HG03196 (cell line): ENCODE data around the gene PCDHB10.
"Not testable (repeated sequence)": the region's sequence is repeated elsewhere in the genome, so short reads cannot be mapped to it uniquely, and the experiment has no call there.

Experiments used
- ATAC-seq: cut with Tn5 transposase; IDR thresholded peaks from one replicate; pipeline ENCODE4 v1.9.1; 2021; ENCODE audit not compliant: unreplicated experiment

PCDHB10 gene

DNA sequence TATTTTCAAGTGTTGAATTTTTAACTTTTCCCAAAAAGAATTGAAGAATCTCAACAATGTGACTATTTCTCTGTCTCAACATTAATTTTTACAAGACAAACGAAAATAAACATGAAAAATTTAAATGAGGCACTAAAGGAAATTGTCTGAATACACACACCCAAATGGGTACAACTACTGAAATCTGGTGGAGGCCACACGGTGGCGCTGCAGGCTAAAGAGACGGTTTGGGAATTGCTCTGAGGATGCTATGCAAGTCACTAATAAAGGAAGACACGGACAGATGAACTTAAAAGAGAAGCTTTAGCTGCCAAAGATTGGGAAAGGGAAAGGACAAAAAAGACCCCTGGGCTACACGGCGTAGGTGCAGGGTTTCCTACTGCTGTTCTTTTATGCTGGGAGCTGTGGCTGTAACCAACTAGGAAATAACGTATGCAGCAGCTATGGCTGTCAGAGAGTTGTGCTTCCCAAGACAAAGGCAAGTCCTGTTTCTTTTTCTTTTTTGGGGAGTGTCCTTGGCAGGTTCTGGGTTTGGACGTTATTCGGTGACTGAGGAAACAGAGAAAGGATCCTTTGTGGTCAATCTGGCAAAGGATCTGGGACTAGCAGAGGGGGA is at the start of gene PCDHB10:
PCDHB10 (plus strand) TSS at position 244 of the 616 bp plus-strand sequence; CDS start at position 444, 200 bp downstream.
- no peak for ATAC-seq

GRCh38 chr5:141149812-141150211 is 42.3 kb upstream of the PCDHB10 start, which contains the start of gene PCDHB6:
Gene PCDHB6 (plus strand): TSS chr5:141150057. CDS start chr5:141150258, 201 bp downstream.
- no peak for ATAC-seq

DNA sequence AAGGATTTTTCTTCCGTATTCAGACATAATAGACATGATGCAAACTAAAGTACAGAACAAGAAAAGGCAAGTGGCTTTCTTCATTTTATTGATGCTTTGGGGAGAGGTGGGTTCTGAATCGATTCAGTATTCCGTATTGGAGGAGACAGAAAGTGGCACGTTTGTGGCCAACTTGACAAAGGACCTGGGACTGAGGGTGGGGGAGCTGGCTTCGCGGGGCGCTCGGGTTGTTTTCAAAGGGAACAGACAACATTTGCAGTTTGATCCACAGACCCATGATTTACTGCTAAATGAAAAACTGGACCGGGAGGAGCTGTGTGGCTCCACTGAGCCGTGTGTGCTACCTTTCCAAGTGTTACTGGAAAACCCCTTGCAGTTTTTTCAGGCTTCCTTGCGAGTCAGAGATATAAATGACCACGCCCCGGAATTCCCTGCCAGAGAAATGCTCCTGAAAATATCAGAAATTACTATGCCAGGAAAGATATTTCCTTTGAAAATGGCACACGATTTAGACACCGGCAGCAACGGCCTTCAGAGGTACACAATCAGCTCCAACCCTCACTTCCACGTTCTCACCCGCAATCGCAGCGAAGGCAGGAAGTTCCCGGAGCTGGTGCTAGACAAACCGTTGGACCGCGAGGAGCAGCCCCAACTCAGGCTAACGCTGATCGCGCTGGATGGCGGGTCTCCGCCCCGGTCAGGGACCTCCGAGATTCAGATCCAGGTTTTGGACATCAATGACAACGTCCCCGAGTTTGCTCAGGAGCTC is 41.7 kb upstream of the PCDHB10 start:
- ATAC-seq, result no peak

- ATAC-seq, result no peak
Measured at GRCh38 chr5:141150993-141151325, 41.2 kb upstream of the PCDHB10 start.

GRCh38 chr5:141151632-141152031 is 40.5 kb upstream of the PCDHB10 start:
- not testable (repeated sequence) for ATAC-seq

- not testable (repeated sequence) for ATAC-seq
Measured at GRCh38 chr5:141152096-141152495, 40.1 kb upstream of the PCDHB10 start.

DNA sequence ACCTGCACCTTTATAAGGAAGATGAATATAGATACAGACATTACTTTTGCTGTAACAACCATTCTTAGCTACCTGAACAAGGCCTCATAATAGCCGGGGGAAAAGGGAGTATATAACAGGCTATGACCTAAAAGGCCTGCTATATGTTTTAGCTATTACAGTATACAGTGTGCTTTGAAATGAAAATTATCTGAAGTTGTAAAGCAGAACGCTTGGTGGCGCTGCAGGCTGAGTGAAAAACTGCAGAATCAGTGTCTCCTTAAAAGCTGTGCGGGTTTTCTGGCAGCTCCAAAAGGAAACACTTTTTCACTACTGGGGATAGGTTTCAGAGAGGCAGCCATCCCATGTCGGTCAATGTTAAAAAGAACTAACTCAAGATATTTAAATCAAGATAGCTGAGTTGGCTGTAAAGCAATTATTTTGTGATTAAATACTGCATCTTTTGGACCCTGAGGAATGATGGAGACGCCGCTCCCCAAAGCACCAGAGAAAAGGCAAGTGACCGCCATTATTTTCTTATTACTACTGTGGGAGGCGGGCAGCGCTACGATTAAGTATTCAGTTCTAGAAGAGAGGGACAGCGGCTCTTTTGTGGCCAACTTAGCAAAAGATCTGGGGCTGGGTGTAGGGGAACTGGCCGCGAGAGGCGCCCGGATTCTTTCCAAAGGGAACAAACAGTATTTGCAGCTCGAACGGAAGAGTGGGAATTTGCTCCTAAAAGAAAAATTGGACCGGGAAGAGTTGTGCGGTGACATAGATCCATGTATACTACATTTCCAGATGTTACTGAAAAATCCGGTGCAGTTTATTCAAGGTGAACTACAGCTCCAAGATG is 36.4 kb upstream of the PCDHB10 start:
- ATAC-seq, result no peak

DNA sequence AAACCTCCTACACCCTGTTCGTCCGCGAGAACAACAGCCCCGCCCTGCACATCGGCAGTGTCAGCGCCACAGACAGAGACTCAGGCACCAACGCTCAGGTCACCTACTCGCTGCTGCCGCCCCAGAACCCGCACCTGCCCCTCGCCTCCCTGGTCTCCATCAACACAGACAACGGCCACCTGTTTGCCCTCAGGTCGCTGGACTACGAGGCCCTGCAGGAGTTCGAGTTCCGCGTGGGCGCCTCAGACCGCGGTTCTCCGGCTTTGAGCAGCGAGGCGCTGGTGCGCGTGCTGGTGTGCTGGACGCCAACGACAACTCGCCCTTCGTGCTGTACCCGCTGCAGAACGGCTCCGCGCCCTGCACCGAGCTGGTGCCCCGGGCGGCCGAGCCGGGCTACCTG is 34.8 kb upstream of the PCDHB10 start:
- ATAC-seq, result not testable (repeated sequence)

DNA sequence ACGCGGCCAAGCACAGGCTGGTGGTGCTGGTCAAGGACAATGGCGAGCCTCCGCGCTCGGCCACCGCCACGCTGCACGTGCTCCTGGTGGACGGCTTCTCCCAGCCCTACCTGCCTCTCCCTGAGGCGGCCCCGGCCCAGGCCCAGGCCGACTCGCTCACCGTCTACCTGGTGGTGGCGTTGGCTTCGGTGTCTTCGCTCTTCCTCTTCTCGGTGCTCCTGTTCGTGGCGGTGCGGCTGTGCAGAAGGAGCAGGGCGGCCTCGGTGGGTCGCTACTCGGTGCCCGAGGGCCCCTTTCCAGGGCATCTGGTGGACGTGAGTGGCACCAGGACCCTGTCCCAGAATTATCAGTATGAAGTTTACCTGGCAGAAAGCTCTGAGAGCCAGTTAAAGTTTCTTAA is 34.3 kb upstream of the PCDHB10 start:
- ATAC-seq, result not testable (repeated sequence)

DNA sequence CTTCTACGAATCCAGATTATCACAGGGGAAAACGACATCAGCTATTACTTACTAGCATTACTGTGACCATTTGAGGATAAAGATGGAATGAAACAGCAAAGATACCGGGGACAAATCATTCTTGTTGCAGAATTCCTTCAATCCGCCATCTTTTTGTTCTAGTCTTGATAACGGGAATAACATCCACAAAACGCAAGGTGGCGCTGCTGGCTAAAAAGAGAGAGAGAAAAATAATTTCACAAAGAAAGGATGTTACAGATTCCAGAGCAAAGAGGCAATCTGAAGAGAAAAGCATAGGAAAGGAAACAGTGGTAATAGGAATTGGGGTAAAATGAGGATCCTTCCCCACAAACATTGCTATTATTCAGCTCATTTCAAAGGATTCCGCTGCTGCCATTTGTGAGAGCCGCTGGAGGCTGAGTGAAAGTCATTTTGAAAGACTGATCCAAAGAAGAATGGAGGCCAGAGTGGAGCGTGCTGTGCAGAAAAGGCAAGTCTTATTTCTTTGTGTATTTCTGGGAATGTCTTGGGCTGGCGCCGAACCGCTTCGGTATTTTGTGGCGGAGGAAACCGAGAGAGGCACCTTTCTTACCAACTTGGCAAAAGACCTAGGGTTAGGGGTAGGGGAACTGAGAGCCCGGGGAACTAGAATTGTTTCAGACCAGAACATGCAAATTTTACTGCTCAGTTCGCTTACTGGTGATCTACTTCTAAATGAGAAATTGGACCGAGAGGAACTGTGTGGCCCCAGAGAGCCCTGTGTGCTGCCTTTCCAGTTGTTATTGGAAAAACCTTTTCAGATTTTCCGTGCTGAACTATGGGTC is 19.6 kb upstream of the PCDHB10 start, which contains the start of gene PCDHB7:
PCDHB7 (plus strand) TSS at position 264 of the 824 bp plus-strand sequence; CDS start at position 456, 192 bp downstream.
- ATAC-seq, result no peak

DNA sequence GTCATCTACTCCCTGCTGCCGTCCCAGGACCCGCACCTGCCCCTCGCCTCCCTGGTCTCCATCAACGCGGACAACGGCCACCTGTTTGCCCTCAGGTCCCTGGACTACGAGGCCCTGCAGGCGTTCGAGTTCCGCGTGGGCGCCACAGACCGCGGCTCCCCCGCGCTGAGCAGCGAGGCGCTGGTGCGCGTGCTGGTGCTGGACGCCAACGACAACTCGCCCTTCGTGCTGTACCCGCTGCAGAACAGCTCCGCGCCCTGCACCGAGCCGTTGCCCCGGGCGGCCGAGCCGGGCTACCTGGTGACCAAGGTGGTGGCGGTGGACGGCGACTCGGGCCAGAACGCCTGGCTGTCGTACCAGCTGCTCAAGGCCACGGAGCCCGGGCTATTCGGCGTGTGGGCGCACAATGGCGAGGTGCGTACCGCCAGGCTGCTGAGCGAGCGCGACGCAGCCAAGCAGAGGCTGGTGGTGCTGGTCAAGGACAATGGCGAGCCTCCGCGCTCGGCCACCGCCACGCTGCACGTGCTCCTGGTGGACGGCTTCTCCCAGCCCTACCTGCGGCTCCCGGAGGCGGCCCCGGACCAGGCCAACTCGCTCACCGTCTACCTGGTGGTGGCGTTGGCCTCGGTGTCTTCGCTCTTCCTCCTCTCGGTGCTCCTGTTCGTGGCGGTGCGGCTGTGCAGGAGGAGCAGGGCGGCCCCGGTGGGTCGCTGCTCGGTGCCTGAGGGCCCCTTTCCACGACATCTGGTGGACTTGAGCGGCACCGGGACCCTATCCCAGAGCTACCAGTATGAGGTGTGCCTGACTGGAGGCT is 17.7 kb upstream of the PCDHB10 start:
- ATAC-seq, result not testable (repeated sequence)

DNA sequence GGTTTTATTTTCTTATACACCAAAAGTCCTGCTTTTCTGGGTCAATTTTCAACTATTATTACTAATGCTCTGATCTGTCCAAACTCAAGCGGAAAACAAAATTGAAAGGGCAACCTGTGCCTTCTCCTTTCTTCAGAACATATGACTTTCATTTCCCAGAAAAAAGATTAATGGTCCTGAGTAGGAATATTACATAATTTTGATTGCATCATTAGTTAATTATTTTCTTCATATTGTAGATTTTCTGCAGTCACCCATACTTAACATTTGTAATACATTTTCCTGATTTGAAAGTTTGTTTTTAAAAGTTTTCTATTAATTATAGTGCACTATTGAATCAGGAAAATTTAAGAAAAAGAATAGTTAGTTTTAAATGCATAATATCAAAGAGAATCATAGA is 16.2 kb upstream of the PCDHB10 start:
- no peak for ATAC-seq

- not testable (repeated sequence) for ATAC-seq
Measured at GRCh38 chr5:141177577-141178191, 14.5 kb upstream of the PCDHB10 start, which contains the start of gene PCDHB8. Gene PCDHB8 (plus strand): TSS chr5:141177790. CDS start chr5:141178035, 245 bp downstream.

- ATAC-seq, result not testable (repeated sequence)
Measured at GRCh38 chr5:141179371-141179770, 12.8 kb upstream of the PCDHB10 start.

GRCh38 chr5:141179876-141180275 is 12.3 kb upstream of the PCDHB10 start:
- ATAC-seq, result not testable (repeated sequence)

- no peak for ATAC-seq
Measured at GRCh38 chr5:141180313-141180712, 11.8 kb upstream of the PCDHB10 start.

DNA sequence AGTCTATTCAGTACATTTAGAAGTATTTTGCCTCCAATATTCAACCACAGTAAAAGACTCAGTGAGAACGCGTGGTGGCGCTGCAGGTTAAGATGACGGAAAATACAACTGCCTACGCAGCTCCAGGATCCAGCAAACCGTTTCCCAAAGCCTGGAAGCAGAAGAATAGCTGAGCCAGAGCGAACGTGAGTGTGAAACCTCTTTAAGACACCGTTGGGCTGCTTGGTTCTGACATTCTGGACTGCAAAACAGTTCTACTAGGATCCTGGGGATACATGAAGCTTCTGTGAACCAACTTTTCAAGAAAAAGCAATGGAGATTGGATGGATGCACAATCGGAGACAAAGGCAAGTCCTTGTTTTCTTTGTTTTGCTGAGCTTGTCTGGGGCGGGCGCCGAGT is 9.9 kb upstream of the PCDHB10 start, which contains the start of gene PCDHB16:
PCDHB16 (plus strand) TSS at position 140 of the 400 bp plus-strand sequence; CDS start at position 313, 173 bp downstream.
- no peak for ATAC-seq

DNA sequence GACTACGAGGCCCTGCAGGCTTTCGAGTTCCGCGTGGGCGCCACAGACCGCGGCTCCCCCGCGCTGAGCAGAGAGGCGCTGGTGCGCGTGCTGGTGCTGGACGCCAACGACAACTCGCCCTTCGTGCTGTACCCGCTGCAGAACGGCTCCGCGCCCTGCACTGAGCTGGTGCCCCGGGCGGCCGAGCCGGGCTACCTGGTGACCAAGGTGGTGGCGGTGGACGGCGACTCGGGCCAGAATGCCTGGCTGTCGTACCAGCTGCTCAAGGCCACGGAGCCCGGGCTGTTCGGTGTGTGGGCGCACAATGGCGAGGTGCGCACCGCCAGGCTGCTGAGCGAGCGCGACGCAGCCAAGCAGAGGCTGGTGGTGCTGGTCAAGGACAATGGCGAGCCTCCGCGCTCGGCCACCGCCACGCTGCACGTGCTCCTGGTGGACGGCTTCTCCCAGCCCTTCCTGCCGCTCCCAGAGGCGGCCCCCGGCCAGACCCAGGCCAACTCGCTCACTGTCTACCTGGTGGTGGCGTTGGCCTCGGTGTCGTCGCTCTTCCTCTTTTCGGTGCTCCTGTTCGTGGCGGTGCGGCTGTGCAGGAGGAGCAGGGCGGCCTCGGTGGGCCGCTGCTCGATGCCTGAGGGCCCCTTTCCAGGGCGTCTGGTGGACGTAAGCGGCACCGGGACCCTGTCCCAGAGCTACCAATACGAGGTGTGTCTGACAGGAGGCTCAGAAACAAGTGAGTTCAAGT is 7.9 kb upstream of the PCDHB10 start:
- ATAC-seq, result not testable (repeated sequence)
